H1 (cell line): ENCODE results near the gene ALK. TPM values are rescaled to one million over a fixed set of nuclear protein-coding genes. Genes with fewer than 3 reads are reported as not detected.

Experiments
- CTCF ChIA-PET: fragments of 300-600 bp; sonication (Branson Sonifier 250); formaldehyde crosslinking; loops from one replicate; lab custom pipeline; 2021; ENCODE audit not compliant: partially characterized antibody; lab: Charles Lee
- POLR2A ChIA-PET: fragments of 300-600 bp; sonication (Branson Sonifier 250); formaldehyde crosslinking; loops from one replicate; lab custom pipeline; 2021; ENCODE audit warnings: inconsistent platforms; ENCODE audit not compliant: partially characterized antibody; lab: Charles Lee
- DNase-seq, 2 experiments: peaks; one replicate each; pipeline versions ENCODE4 v3.0.0 to v3.0.0-alpha.2; 2010 to 2022; ENCODE audit warnings: low spot score in 2 of 2, low read depth in 1 of 2, mixed read lengths in 1 of 2
- FAIRE-seq: peaks from 2 replicates; lab custom pipeline; 2011; peaks lifted over from hg19 to GRCh38; lab: Jason Lieb, UNC
- H2AFZ ChIP-seq: 2 replicates; pipeline ENCODE4 v1.8.1; 2012; ENCODE audit warnings: low read length, inconsistent platforms
- H2AK5ac ChIP-seq: 2 replicates; pipeline ENCODE4 v1.6.1; 2013; ENCODE audit warnings: low read depth, low read length
- H2BK120ac ChIP-seq: replicated peaks from 2 replicates; pipeline ENCODE3; 2013; ENCODE audit warnings: low read depth, low read length, inconsistent platforms
- H2BK12ac ChIP-seq: 2 replicates; pipeline ENCODE4 v1.6.1; 2013; ENCODE audit warnings: low read depth, low read length
- H2BK15ac ChIP-seq: 2 replicates; pipeline ENCODE4 v1.6.1; 2013; ENCODE audit warnings: low read length
- H2BK20ac ChIP-seq: 2 replicates; pipeline ENCODE4 v1.6.1; 2013; ENCODE audit warnings: low read length
- H2BK5ac ChIP-seq: 2 replicates; pipeline ENCODE4 v1.6.1; 2013; ENCODE audit warnings: low read depth, low read length
- H3K14ac ChIP-seq: 2 replicates; pipeline ENCODE4 v1.6.1; 2013; ENCODE audit warnings: inconsistent platforms; ENCODE audit not compliant: insufficient read length
- H3K18ac ChIP-seq: 2 replicates; pipeline ENCODE4 v1.6.1; 2013; ENCODE audit warnings: low read length; ENCODE audit errors: extremely low read depth
- H3K23ac ChIP-seq: 2 replicates; pipeline ENCODE4 v1.6.1; 2013; ENCODE audit warnings: inconsistent platforms; ENCODE audit not compliant: insufficient read length
- H3K23me2 ChIP-seq: 2 replicates; pipeline ENCODE4 v1.6.1; 2013; ENCODE audit warnings: low read depth, low read length
- H3K27ac ChIP-seq: 2 replicates; pipeline ENCODE4 v1.6.1; 2011; ENCODE audit warnings: low read depth, low read length, inconsistent platforms
- H3K27me3 ChIP-seq, 4 experiments: replicated peaks in 1 of 4; 1 replicate in 1 of 4; 2 replicates in 3 of 4; pipeline versions ENCODE4 v1.6.1 to v1.8.1; 2011 to 2013; ENCODE audit warnings: low read length in 3 of 4, mild to moderate bottlenecking in 3 of 4, inconsistent platforms in 2 of 4, mixed read lengths in 2 of 4, moderate library complexity in 1 of 4; ENCODE audit not compliant: control insufficient read depth in 3 of 4, insufficient read depth in 3 of 4; ENCODE audit errors: extremely low read depth in 1 of 4
- H3K36me3 ChIP-seq, 4 experiments: 2 replicates each; pipeline versions ENCODE4 v1.6.1 to v1.8.1; 2011 to 2013; ENCODE audit warnings: mild to moderate bottlenecking in 4 of 4, low read length in 3 of 4, moderate library complexity in 2 of 4, control low read depth in 1 of 4, inconsistent platforms in 1 of 4; ENCODE audit not compliant: insufficient read depth in 4 of 4, control insufficient read depth in 2 of 4
- H3K4ac ChIP-seq: replicated peaks from 2 replicates; pipeline ENCODE3; 2013; ENCODE audit warnings: low read length, low read depth, mixed read lengths, inconsistent platforms; ENCODE audit not compliant: insufficient read length
- H3K4me1 ChIP-seq, 4 experiments: replicated peaks in 1 of 4; 1 replicate in 1 of 4; 2 replicates in 3 of 4; pipeline versions ENCODE4 v1.6.1 to v1.8.1; 2011 to 2013; ENCODE audit warnings: low read length in 3 of 4, inconsistent platforms in 2 of 4, mixed read lengths in 1 of 4; ENCODE audit not compliant: insufficient read depth in 4 of 4, control insufficient read depth in 3 of 4
- H3K4me2 ChIP-seq, 2 experiments: 2 replicates each; pipeline versions ENCODE4 v1.6.1 to v1.8.1; 2011 to 2013; ENCODE audit warnings: low read depth in 2 of 2, low read length in 2 of 2, control low read depth in 1 of 2, inconsistent platforms in 1 of 2, mild to moderate bottlenecking in 1 of 2; ENCODE audit not compliant: insufficient read depth in 1 of 2
- H3K4me3 ChIP-seq, 4 experiments: fragments of 200-600, 300-600 bp in 1 of 4; sonication (generic), shearing (Covaris generic), sonication (Bioruptor Twin) in 1 of 4; 2 replicates each; pipeline versions ENCODE4 v1.5.1 to v1.8.1; 2011 to 2016; ENCODE audit warnings: low read length in 4 of 4, low read depth in 3 of 4, control low read depth in 2 of 4, inconsistent platforms in 2 of 4, mild to moderate bottlenecking in 2 of 4, mixed read lengths in 1 of 4, moderate library complexity in 1 of 4; ENCODE audit not compliant: insufficient read depth in 2 of 4; ENCODE audit errors: extremely low read depth in 1 of 4
- H3K56ac ChIP-seq: replicated peaks from 2 replicates; pipeline ENCODE3; 2013; ENCODE audit warnings: low read depth, mild to moderate bottlenecking, mixed read lengths, low read length, inconsistent platforms; ENCODE audit not compliant: insufficient read length
- H3K79me1 ChIP-seq: 2 replicates; pipeline ENCODE4 v1.6.1; 2013; ENCODE audit warnings: low read depth, low read length, control low read depth
- H3K79me2 ChIP-seq, 2 experiments: 2 replicates each; pipeline versions ENCODE4 v1.6.1 to v1.8.1; 2012 to 2013; ENCODE audit warnings: low read length in 2 of 2, mild to moderate bottlenecking in 2 of 2, inconsistent platforms in 1 of 2; ENCODE audit not compliant: insufficient read depth in 2 of 2, control insufficient read depth in 1 of 2
- H3K9ac ChIP-seq, 4 experiments: replicated peaks in 1 of 4; 1 replicate in 1 of 4; 2 replicates in 3 of 4; pipeline versions ENCODE4 v1.6.1 to v1.8.1; 2011 to 2013; ENCODE audit warnings: low read depth in 3 of 4, low read length in 3 of 4, control low read depth in 2 of 4, mild to moderate bottlenecking in 2 of 4, moderate library complexity in 2 of 4, inconsistent platforms in 1 of 4; ENCODE audit errors: extremely low read depth in 1 of 4
- H3K9me3 ChIP-seq, 2 experiments: 2 replicates each; pipeline versions ENCODE4 v1.6.1 to v1.8.1; 2012 to 2013; ENCODE audit warnings: mild to moderate bottlenecking in 2 of 2, moderate library complexity in 2 of 2, control low read depth in 1 of 2, inconsistent platforms in 1 of 2, low read depth in 1 of 2, low read length in 1 of 2, mixed read lengths in 1 of 2; ENCODE audit not compliant: insufficient read depth in 2 of 2
- H4K20me1 ChIP-seq, 2 experiments: replicated peaks in 1 of 2; 2 replicates each; pipeline versions ENCODE3 to v1.8.1; 2011 to 2013; ENCODE audit warnings: inconsistent platforms in 2 of 2, low read length in 2 of 2, mild to moderate bottlenecking in 1 of 2; ENCODE audit not compliant: insufficient read depth in 2 of 2, control insufficient read depth in 1 of 2
- H4K5ac ChIP-seq: 2 replicates; pipeline ENCODE4 v1.6.1; 2013; ENCODE audit warnings: low read length, low read depth, mixed read lengths, inconsistent platforms; ENCODE audit not compliant: insufficient read length
- H4K8ac ChIP-seq: 2 replicates; pipeline ENCODE4 v1.8.0; 2013; ENCODE audit warnings: mild to moderate bottlenecking, moderate library complexity, low read length, inconsistent platforms; ENCODE audit not compliant: insufficient read depth; ENCODE audit errors: extremely low read depth
- H4K91ac ChIP-seq: replicated peaks from 2 replicates; pipeline ENCODE3; 2013; ENCODE audit warnings: low read length, mixed read lengths, inconsistent platforms; ENCODE audit not compliant: insufficient read length
- BACH1 ChIP-seq: IDR thresholded peaks from 2 replicates; pipeline ENCODE4 v1.6.1; 2012; ENCODE audit warnings: low read length, improper control_type of control experiment
- CBX8 ChIP-seq: fragments of 300-800, 300-1000 bp; sonication (generic); IDR thresholded peaks from 2 replicates; pipeline ENCODE4 v1.7.1; 2016; ENCODE audit warnings: low read depth, low read length, borderline replicate concordance
- JUND ChIP-seq: IDR thresholded peaks from 2 replicates; pipeline ENCODE4 v1.6.1; 2011; ENCODE audit warnings: mild to moderate bottlenecking, improper control_type of control experiment, low read length
- KDM5A ChIP-seq: fragments of 200-600 bp; IDR thresholded peaks from 2 replicates; pipeline ENCODE4 v1.7.1; 2012; ENCODE audit warnings: mild to moderate bottlenecking, low read length, inconsistent platforms, mixed read lengths
- POLR2AphosphoS5 ChIP-seq: IDR thresholded peaks from 2 replicates; pipeline ENCODE4 v1.6.1; 2011; ENCODE audit warnings: low read depth, low read length
- SIRT6 ChIP-seq: IDR thresholded peaks from one replicate; pipeline ENCODE4 v1.7.1; 2012; ENCODE audit warnings: low read length, inconsistent platforms
- SRF ChIP-seq: IDR thresholded peaks from 2 replicates; pipeline ENCODE4 v1.6.1; 2011; ENCODE audit warnings: mild to moderate bottlenecking, low read depth, low read length, moderate library complexity
- SUZ12 ChIP-seq: fragments of 200-600 bp; sonication (generic); IDR thresholded peaks from 2 replicates; pipeline ENCODE4 v1.6.1; 2012; ENCODE audit warnings: mild to moderate bottlenecking, inconsistent platforms, low read length, moderate library complexity, mixed read lengths
- TAF1 ChIP-seq: IDR thresholded peaks from 2 replicates; pipeline ENCODE4 v1.6.1; 2011; ENCODE audit warnings: mild to moderate bottlenecking, low read depth, low read length
- ZNF274 ChIP-seq: IDR thresholded peaks from 2 replicates; pipeline ENCODE4 v1.7.0; 2012; ENCODE audit warnings: low read length, borderline replicate concordance; ENCODE audit errors: extremely low read depth
- WGBS, 2 experiments: shearing (Covaris generic) in 1 of 2; methylation state at CpG; one replicate each; pipeline versions ENCODE4 v1.1.6 to v1.1.7; 2013 to 2015; ENCODE audit warnings: low lambda C conversion rate in 2 of 2, mixed read lengths in 2 of 2, inconsistent platforms in 1 of 2, low coverage in 1 of 2, missing lambda C conversion rate in 1 of 2; ENCODE audit not compliant: insufficient replicate concordance in 2 of 2, insufficient coverage in 1 of 2, insufficient read length in 1 of 2; ENCODE audit errors: extremely low coverage in 1 of 2, missing lambda C conversion rate in 1 of 2; 5-methylcytosine and 5-hydroxymethylcytosine counted together
- polyA plus RNA-seq, 7 experiments: library from polyadenylated mRNA; depleted of rRNA in 3 of 7; stranded (reverse) in 5 of 7; unstranded in 2 of 7; fragments of >200 nt in 5 of 7; fragments of 200-250 nt in 2 of 7; gene quantifications; 1 replicate in 5 of 7; 2 replicates in 1 of 7; 4 replicates in 1 of 7; pipeline versions ENCODE4 v1.2.1 to v1.2.3, GENCODE V29; 2011 to 2013; ENCODE audit warnings: missing spikeins in 2 of 7, mixed read lengths in 2 of 7
- total RNA-seq: library from RNA; stranded (reverse); fragmentation: NEBNext Ultra II Directional; extraction: Animal tissue kit (Norgen Biotek cat#: 25700); gene quantifications from 2 replicates; pipeline ENCODE4 v1.2.1, GENCODE V29; 2021

ALK gene
- total and polyA plus RNA-seq, 2 of the 8 experiments (the other 6 are each of a cell fraction or from before 2014, with no cell fraction given) = 0.02 to 0.09 TPM

GRCh38 chr2:29226375-29226774, 695.0 kb downstream of the ALK start:
- H2AFZ ChIP-seq = no peak overlapping the region
- no peaks in the 10 kb centered on the region for H3K27me3 ChIP-seq
- no peak overlapping the region for H3K4me3 ChIP-seq
- H3K18ac ChIP-seq = no peak overlapping the region
- 91% methylated on average over 3 of the region's 3 CpGs; no CpG with 5 or more reads in 1 of the 2 experiments for WGBS, 2 experiments
- H3K79me1 ChIP-seq = no peaks in the 10 kb centered on the region
- no peaks in the 10 kb centered on the region for H3K23me2 ChIP-seq
- H2BK20ac ChIP-seq = no peak overlapping the region
- no peak overlapping the region for H2BK12ac ChIP-seq
- no peak overlapping the region for H3K27ac ChIP-seq
- POLR2A ChIA-PET = no interaction called here
- H4K8ac ChIP-seq = no peak overlapping the region
- H3K9ac ChIP-seq = no peak overlapping the region
- H3K9me3 ChIP-seq = no peaks in the 10 kb centered on the region
- no peak overlapping the region for H4K91ac ChIP-seq
- no peak overlapping the region for H2BK5ac ChIP-seq
- H2BK120ac ChIP-seq = no peak overlapping the region
- no peak overlapping the region for H3K4me2 ChIP-seq
- no peak overlapping the region for H3K14ac ChIP-seq
- H3K79me2 ChIP-seq = no peaks in the 10 kb centered on the region
- H3K23ac ChIP-seq = no peak overlapping the region
- H3K36me3 ChIP-seq = no peaks in the 10 kb centered on the region
- H3K4ac ChIP-seq = no peak overlapping the region
- CTCF ChIA-PET = interaction anchor here (2.4 to 5.8 kb wide), 3 partner anchors 9 to 18 kb away, joined by 6 to 29 read pairs (median 13); no protein-coding TSS in a partner anchor
- H3K4me1 ChIP-seq = no peaks in the 10 kb centered on the region
- no peaks in the 10 kb centered on the region for H4K20me1 ChIP-seq
- H2BK15ac ChIP-seq = no peak overlapping the region
- H2AK5ac ChIP-seq = no peak overlapping the region
- no peak for DNase-seq
- TF ChIP-seq ZNF274 (no peak), JUND (no peak), SIRT6 (no peak), POLR2AphosphoS5 (no peak), CBX8 (no peak), SRF (no peak), SUZ12 (no peak), TAF1 (no peak), BACH1 (no peak), KDM5A (no peak)
- FAIRE-seq = no peak
- no peak overlapping the region for H4K5ac ChIP-seq
- no peak overlapping the region for H3K56ac ChIP-seq
